AG09319 (cell line): ENCODE results near the gene ARHGAP45.

Source experiments
- DNase-seq: peaks from one replicate; pipeline ENCODE4 v3.0.0-alpha.2; 2010; ENCODE audit warnings: low read depth; ENCODE audit errors: extremely low read depth
- CTCF ChIP-seq: IDR thresholded peaks from 2 replicates; pipeline ENCODE4 v1.5.1; 2011; ENCODE audit warnings: low read depth, mild to moderate bottlenecking, inconsistent platforms, low read length, moderate library complexity

Gene ARHGAP45

GRCh38 chr19:1066748-1067340 is at the start of gene ARHGAP45:
Gene ARHGAP45 (plus strand): TSS chr19:1067167. CDS start chr19:1067406, 239 bp downstream.
- TF ChIP-seq CTCF: no peak
- no peak for DNase-seq

- no peak for DNase-seq
- no peak for TF ChIP-seq CTCF
These were observed 49.1 kb upstream of the ARHGAP45 start for GRCh38 chr19:1017906-1018305.

GRCh38 chr19:1018393-1018792 is 48.6 kb upstream of the ARHGAP45 start:
- TF ChIP-seq CTCF: no peak
- DNase-seq: no peak

- no peak for TF ChIP-seq CTCF
- DNase-seq: no peak
These were observed 47.9 kb upstream of the ARHGAP45 start for GRCh38 chr19:1018932-1019615.

- no peak for DNase-seq
- no peak for TF ChIP-seq CTCF
These were observed 47.4 kb upstream of the ARHGAP45 start for GRCh38 chr19:1019616-1019961.

GRCh38 chr19:1019980-1020867 is 46.7 kb upstream of the ARHGAP45 start:
- DNase-seq: no peak
- TF ChIP-seq CTCF: no peak
